ENCODE results near the gene CAPN13.
A peak's percentile ranks its signal among the peaks of the same experiment; 100 is the strongest.
"Not testable (repeated sequence)": the region's sequence is repeated elsewhere in the genome, so short reads cannot be mapped to it uniquely, and the experiment has no call there.

CAPN13 gene

GRCh38 chr2:30697242-30698103, 109.8 kb downstream of the CAPN13 start:
- DNase-seq, result not testable (repeated sequence)

- DNase-seq, result no peak
These were observed 111.5 kb downstream of the CAPN13 start for GRCh38 chr2:30695749-30696148.

GRCh38 chr2:30694286-30695055, 112.8 kb downstream of the CAPN13 start:
- no peak for DNase-seq

- DNase-seq, result no peak
These were observed 113.4 kb downstream of the CAPN13 start for GRCh38 chr2:30693821-30694281.

GRCh38 chr2:30692829-30693275, 114.4 kb downstream of the CAPN13 start:
- DNase-seq, result no peak

- DNase-seq, result peak; percentile 20
These were observed 115.1 kb downstream of the CAPN13 start for GRCh38 chr2:30691948-30692828.

- no peak for DNase-seq
These were observed 115.9 kb downstream of the CAPN13 start for GRCh38 chr2:30691091-30691947.

- no peak for DNase-seq
These were observed 117.1 kb downstream of the CAPN13 start for GRCh38 chr2:30690126-30690561.

- no peak for DNase-seq
These were observed 117.6 kb downstream of the CAPN13 start for GRCh38 chr2:30689496-30690125.

- DNase-seq, result no peak
These were observed 118.3 kb downstream of the CAPN13 start for GRCh38 chr2:30688956-30689401.

- no peak for DNase-seq
These were observed 120.6 kb downstream of the CAPN13 start for GRCh38 chr2:30686669-30687068.

GRCh38 chr2:30686000-30686399, 121.2 kb downstream of the CAPN13 start:
- DNase-seq, result no peak

GRCh38 chr2:30684996-30685395, 122.2 kb downstream of the CAPN13 start:
- no peak for DNase-seq

GRCh38 chr2:30684516-30684915, 122.7 kb downstream of the CAPN13 start:
- DNase-seq, result no peak

- no peak for DNase-seq
These were observed 123.2 kb downstream of the CAPN13 start for GRCh38 chr2:30684026-30684425.

- no peak for DNase-seq
These were observed 123.8 kb downstream of the CAPN13 start for GRCh38 chr2:30683236-30683956.

- DNase-seq, result no peak
These were observed 126.2 kb downstream of the CAPN13 start for GRCh38 chr2:30681022-30681421.

GRCh38 chr2:30680121-30680520, 127.1 kb downstream of the CAPN13 start:
- no peak for DNase-seq

- no peak for DNase-seq
These were observed 127.7 kb downstream of the CAPN13 start for GRCh38 chr2:30679426-30680088.

Data from EL (cell line).